Uterus (tissue), 2 donors: ENCODE measurements around the gene KCNK10.

ENCODE experiments used
- CTCF ChIP-seq, 4 experiments: fragments of 200-600 bp in 2 of 4; fragments of 450-650 bp in 2 of 4; sonication (generic) in 2 of 4; IDR thresholded peaks; one replicate each; pipeline ENCODE4 v1.5.1; 2016 to 2019; ENCODE audit warnings: antibody characterized with exemption in 4 of 4, mild to moderate bottlenecking in 2 of 4, moderate library complexity in 1 of 4
- POLR2A ChIP-seq, 2 donors: fragments of 450-650 bp; IDR thresholded peaks; one replicate each; pipeline ENCODE4 v1.6.1; 2016; ENCODE audit warnings: antibody characterized with exemption in 2 of 2, mild to moderate bottlenecking in 1 of 2, moderate library complexity in 1 of 2

DNA sequence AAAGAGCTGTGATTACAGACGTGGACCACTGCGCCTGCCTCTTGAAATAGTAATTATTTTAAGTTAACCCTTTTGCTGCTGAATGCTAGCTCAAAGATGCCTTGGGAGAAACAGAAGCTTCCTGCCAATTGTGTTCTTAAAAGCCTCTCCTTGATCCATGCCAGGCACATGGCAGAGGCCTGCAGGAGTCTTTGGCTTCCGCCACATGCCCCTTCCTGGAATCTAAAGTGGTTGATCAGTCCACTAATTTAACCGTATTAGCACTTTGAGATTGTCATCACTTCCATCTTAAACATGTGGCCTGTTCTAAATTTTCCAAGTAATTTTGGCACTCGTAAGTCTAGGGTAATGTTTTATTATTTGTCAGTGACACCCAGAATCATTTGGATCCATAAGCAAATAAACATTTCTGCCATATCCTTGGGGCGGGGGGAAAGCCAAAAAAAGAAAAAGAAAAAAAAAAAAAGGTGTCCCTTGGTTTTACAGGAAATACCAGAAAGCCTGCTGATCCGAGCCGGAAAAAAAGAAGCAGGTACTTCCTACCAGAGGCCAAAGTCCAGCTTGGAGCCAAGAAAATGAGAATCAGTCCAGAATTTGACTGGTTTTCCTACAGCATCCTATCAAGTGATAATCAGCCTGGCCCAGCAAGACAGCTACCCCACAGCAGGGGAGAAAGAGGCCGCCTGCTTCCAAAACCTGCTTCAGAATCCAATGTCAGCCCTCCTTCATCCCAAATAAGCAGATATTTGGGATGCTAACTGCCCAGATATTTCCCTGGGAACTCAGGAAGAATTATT is 104.8 kb downstream of the KCNK10 start:
- no peak for TF ChIP-seq CTCF (IDR thresholded peaks at IDR 0.05)
- TF ChIP-seq POLR2A (IDR thresholded peaks at IDR 0.05), result no peak
